ENCODE data around the gene NPC2.

- TF ChIP-seq CTCF (IDR thresholded peaks at IDR 0.05) (no peak), POLR2A (IDR thresholded peaks at IDR 0.05) (no peak)
Measured at GRCh38 chr14:74504874-74505720, 12.0 kb upstream of the NPC2 start.

All from lower leg skin (tissue), 3 donors.